Lung (tissue), 12 donors: ENCODE measurements around the gene FRMD1. TPM values are rescaled to one million over a fixed set of nuclear protein-coding genes. Genes with fewer than 3 reads are reported as not detected.

Experiments
- ATAC-seq: fragments of 200-7000 bp; cut with Tn5 transposase; one replicate; pipeline ENCODE4 v1.9.1; 2020; ENCODE audit warnings: moderate number of reproducible peaks; ENCODE audit not compliant: insufficient read depth, low FRiP score
- DNase-seq, 3 donors: peaks; one replicate each; pipeline ENCODE4 v3.0.0-alpha.2; 2013 to 2017
- H3K27ac ChIP-seq, 2 donors: one replicate each; pipeline ENCODE4 v1.5.1; 2013; ENCODE audit warnings: mild to moderate bottlenecking in 2 of 2, moderate library complexity in 2 of 2, control low read depth in 1 of 2, inconsistent platforms in 1 of 2, low read depth in 1 of 2, low read length in 1 of 2
- H3K27me3 ChIP-seq, 3 donors: one replicate each; pipeline ENCODE4 v1.5.1; 2013; ENCODE audit warnings: low read length in 2 of 3; ENCODE audit not compliant: control insufficient read depth in 3 of 3, insufficient read depth in 3 of 3
- H3K36me3 ChIP-seq, 4 donors: one replicate each; pipeline ENCODE4 v1.5.1; 2013; ENCODE audit warnings: low read length in 4 of 4, mild to moderate bottlenecking in 1 of 4, moderate library complexity in 1 of 4; ENCODE audit not compliant: control insufficient read depth in 4 of 4, insufficient read depth in 4 of 4
- H3K4me1 ChIP-seq, 5 donors: one replicate each; pipeline ENCODE4 v1.5.1; 2013; ENCODE audit warnings: low read length in 5 of 5, mild to moderate bottlenecking in 2 of 5, moderate library complexity in 1 of 5; ENCODE audit not compliant: control insufficient read depth in 5 of 5, insufficient read depth in 5 of 5
- H3K4me3 ChIP-seq: one replicate; pipeline ENCODE4 v1.5.1; 2013; ENCODE audit warnings: mild to moderate bottlenecking, control low read depth, moderate library complexity
- H3K9ac ChIP-seq, 2 donors: one replicate each; pipeline ENCODE4 v1.5.1; 2013; ENCODE audit warnings: low read length in 2 of 2, control low read depth in 1 of 2; ENCODE audit not compliant: insufficient read depth in 1 of 2
- H3K9me3 ChIP-seq, 4 donors: one replicate each; pipeline ENCODE4 v1.5.1; 2013; ENCODE audit warnings: low read length in 3 of 4, mild to moderate bottlenecking in 1 of 4, moderate library complexity in 1 of 4; ENCODE audit not compliant: control insufficient read depth in 4 of 4, insufficient read depth in 3 of 4
- CTCF ChIP-seq: IDR thresholded peaks from 2 replicates; pipeline ENCODE4 v1.5.1; 2012; ENCODE audit warnings: mild to moderate bottlenecking; ENCODE audit errors: control extremely low read depth, extremely low read depth
- WGBS, 2 donors: extraction: QIAGEN DNeasy Blood & Tissue Kit; methylation state at CpG; one replicate each; pipeline ENCODE4 v1.1.7; 2013; 5-methylcytosine and 5-hydroxymethylcytosine counted together
- polyA plus RNA-seq, 2 donors: library from polyadenylated mRNA; stranded (reverse); fragments of 200-250 nt; gene quantifications; one replicate each; pipeline ENCODE4 v1.2.1, GENCODE V29; 2013
- total RNA-seq, 2 donors: library from RNA; depleted of rRNA in 1 of 2; stranded (reverse); fragments of >200 nt in 1 of 2; gene quantifications; one replicate each; pipeline ENCODE4 v1.2.1, GENCODE V29; 2014 to 2021
- donor health status: control.
- donor health status: control.
- donor health status: Bipolar disorder and iron deficiency.
- donor health status: healthy.
- donor health status: DM: yes; HTN: yes; CAD: no.

FRMD1 gene
- total and polyA plus RNA-seq, 4 donors = 0.02 to 1.4 (median 0.10) TPM

DNA sequence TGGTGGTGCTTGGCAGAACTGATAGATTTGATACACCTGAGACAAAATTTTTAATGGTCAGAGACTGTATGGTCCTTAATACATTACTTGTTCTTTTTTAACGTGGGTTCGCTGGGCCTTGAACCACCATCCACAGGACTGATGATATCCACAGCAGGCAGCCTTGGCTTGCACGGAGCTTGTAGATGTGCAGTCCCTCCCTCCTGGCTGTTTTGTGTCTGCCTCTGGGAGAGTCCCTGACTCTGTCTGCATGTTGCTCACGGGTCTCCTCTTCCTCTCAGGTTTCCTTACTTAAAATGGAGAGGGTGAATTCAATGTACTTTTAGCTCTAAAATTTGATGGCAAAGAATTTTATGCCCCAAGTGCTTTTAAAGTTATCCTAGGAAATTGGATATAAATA is 64.0 kb downstream of the FRMD1 start:
- Histone ChIP-seq H3K36me3 (no peaks in the 10 kb centered on the region), H3K9ac (peak overlapping the region in 1 of 2 donors; percentile 19), H3K9me3 (peaks cover 0 to 13% (median 7%) of the 10 kb centered on the region in 4 donors), H3K4me3 (no peak overlapping the region), H3K4me1 (peaks cover 0 to 63% (median 4%) of the 10 kb centered on the region in 5 donors), H3K27ac (no peak overlapping the region), H3K27me3 (no peaks in the 10 kb centered on the region)
- no peak for TF ChIP-seq CTCF
- no peak for ATAC-seq
- peak in 1 of 3 donors; percentile 74 for DNase-seq
- WGBS, 2 donors = 86 to 88% methylated on average over 4 of the region's 4 CpGs

DNA sequence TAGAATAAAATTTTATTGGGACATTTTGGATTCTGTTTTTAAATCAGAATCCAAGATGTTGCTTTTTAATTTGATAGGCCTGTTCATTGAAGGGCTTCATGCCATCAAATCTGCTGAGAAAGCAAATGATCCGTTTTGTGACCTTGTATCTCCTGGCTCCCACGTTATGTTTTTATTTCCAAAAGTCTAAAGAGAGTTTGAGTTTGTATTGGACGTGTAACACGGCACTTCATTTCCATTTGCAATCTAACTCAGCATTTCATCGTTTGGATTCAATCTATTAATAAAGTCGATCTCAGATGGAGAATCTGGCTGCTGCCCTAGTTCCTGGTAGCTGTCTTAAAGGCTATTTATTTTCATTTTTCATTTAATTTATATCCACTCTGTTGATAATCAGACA is 64.6 kb downstream of the FRMD1 start:
- H3K27me3 ChIP-seq = no peaks in the 10 kb centered on the region
- no peak overlapping the region for H3K9ac ChIP-seq
- peaks cover 0 to 63% (median 4%) of the 10 kb centered on the region in 5 donors for H3K4me1 ChIP-seq
- H3K27ac ChIP-seq = no peak overlapping the region
- DNase-seq (peak in 2 of 3 donors; percentile 94 to 97), ATAC-seq (no peak)
- H3K4me3 ChIP-seq = no peak overlapping the region
- H3K9me3 ChIP-seq = peaks cover 0 to 13% (median 7%) of the 10 kb centered on the region in 4 donors
- 60 to 70% methylated on average over 6 of the region's 6 CpGs for WGBS, 2 donors
- H3K36me3 ChIP-seq = no peaks in the 10 kb centered on the region
- no peak for TF ChIP-seq CTCF

GRCh38 chr6:168013250-168013915 is 65.6 kb downstream of the FRMD1 start:
- Histone ChIP-seq H3K4me1 (peaks cover 0 to 56% (median 4%) of the 10 kb centered on the region in 5 donors), H3K4me3 (no peak overlapping the region), H3K9me3 (peaks cover 0 to 13% (median 7%) of the 10 kb centered on the region in 4 donors), H3K36me3 (no peaks in the 10 kb centered on the region), H3K27me3 (no peaks in the 10 kb centered on the region), H3K9ac (peak overlapping the region in 1 of 2 donors; percentile 8), H3K27ac (no peak overlapping the region)
- DNase-seq = no peak
- no peak for TF ChIP-seq CTCF
- ATAC-seq = no peak
- WGBS, 2 donors = 81 to 89% methylated on average over 7 of the region's 7 CpGs
